Testis (tissue), 3 donors: ENCODE results near the gene THOP1. TPM values are rescaled to one million over a fixed set of nuclear protein-coding genes. Genes with fewer than 3 reads are reported as not detected.

ENCODE experiments used
- DNase-seq: peaks from one replicate; pipeline ENCODE4 v3.0.0-alpha.2; 2019
- H3K27ac ChIP-seq, 2 donors: fragments of 200-600 bp; sonication (generic); one replicate each; pipeline ENCODE4 v1.5.1; 2019
- H3K27me3 ChIP-seq: fragments of 200-600 bp; sonication (generic); one replicate; pipeline ENCODE4 v1.5.1; 2019
- H3K36me3 ChIP-seq: fragments of 200-600 bp; sonication (generic); one replicate; pipeline ENCODE4 v1.5.1; 2017; ENCODE audit warnings: low read depth; ENCODE audit errors: missing control alignments
- H3K4me1 ChIP-seq: fragments of 200-600 bp; sonication (generic); one replicate; pipeline ENCODE4 v1.5.1; 2019
- H3K4me3 ChIP-seq, 2 donors: fragments of 200-600 bp; sonication (generic); one replicate each; pipeline ENCODE4 v1.5.1; 2017 to 2019
- H3K9me3 ChIP-seq: fragments of 200-600 bp; sonication (generic); one replicate; pipeline ENCODE4 v1.5.1; 2017
- POLR2A ChIP-seq: fragments of 450-650 bp; IDR thresholded peaks from one replicate; pipeline ENCODE4 v1.6.1; 2017; ENCODE audit warnings: antibody characterized with exemption, mild to moderate bottlenecking, moderate library complexity
- WGBS, 2 donors: methylation state at CpG; one replicate each; pipeline ENCODE4 v1.1.5; 2018; 5-methylcytosine and 5-hydroxymethylcytosine counted together
- intact Hi-C: fragments of 100-400 bp; cut with DNase I; formaldehyde crosslinking; loops from one replicate; pipeline ENCODE4 v1.15.1; 2023; ENCODE audit warnings: low total_unique reads
- polyA plus RNA-seq: library from polyadenylated mRNA; stranded (reverse); fragments of 350-450 nt; fragmentation: Illumina TruSeq; extraction: RNeasy Lipid Tissue Mini Kit (QIAGEN cat#74804); gene quantifications from one replicate; pipeline ENCODE4 v1.2.3, GENCODE V29; 2014; ENCODE audit warnings: low read depth, low replicate concordance; ENCODE audit not compliant: insufficient read depth
- total RNA-seq, 2 donors: library from RNA; depleted of rRNA; stranded (reverse); fragments of >200 nt; gene quantifications; one replicate each; pipeline ENCODE4 v1.2.3, GENCODE V29; 2016
- TF ChIP-seq, protein P1 (sequence below), 3 experiments: fragments of 450-650 bp in 2 of 3; fragments of 200-600 bp in 1 of 3; sonication (generic) in 1 of 3; IDR thresholded peaks; one replicate each; pipeline ENCODE4 v1.5.1; 2016 to 2019; ENCODE audit warnings: antibody characterized with exemption in 3 of 3, mild to moderate bottlenecking in 2 of 3, moderate library complexity in 1 of 3

Gene THOP1
- total and polyA plus RNA-seq, 3 donors from 2014 or later = 111 to 166 (median 134) TPM

DNA sequence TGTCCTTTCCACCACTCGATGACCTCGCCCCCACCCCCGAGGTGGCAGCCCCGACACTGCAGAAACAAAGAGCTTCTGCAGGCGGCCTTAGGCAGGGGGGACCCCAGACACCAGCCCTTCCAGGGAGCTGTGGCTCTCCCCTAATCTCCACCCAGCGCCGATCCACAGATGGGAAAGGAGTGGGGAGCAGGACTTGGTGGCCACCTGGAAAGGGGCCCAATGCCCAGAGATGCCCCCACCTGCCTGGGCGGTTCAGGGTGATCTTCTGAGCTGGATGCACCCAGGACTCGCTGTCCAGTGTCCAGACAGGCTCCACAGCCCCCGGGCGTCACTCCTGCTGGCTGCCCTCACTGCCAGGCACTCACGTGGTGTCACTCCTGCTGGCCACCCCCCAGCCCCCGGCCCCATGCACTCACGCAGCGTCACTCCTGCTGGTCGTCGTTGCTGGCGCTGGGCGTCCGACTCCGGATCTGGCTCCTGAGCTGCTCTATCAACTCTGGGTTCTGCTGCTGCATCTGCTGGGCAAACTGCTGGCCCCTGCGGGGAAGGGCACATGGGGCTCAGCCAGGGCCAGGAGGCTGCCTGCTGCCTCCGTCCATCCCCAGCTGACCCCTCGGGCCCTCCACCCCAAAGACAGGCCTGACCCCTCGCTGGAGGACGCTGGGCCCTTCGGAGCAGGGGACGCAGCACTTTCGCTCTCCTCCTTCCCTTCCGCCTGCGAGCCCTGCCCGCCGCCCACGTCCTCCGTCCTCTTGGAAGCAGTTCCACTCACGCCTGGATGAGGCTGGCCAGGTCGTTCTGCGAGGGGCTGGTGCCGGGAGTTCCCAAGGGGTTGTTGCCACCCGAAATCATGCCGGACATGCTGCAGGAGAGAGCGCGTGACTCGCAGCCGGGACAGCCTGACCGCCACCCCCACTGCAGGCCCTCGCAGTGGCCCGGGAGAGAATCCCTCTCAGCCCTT lies 28.1 kb upstream of the THOP1 start:
- Histone ChIP-seq H3K36me3 (no peaks in the 10 kb centered on the region), H3K27ac (no peak overlapping the region), H3K27me3 (no peaks in the 10 kb centered on the region), H3K9me3 (no peaks in the 10 kb centered on the region), H3K4me3 (no peak overlapping the region), H3K4me1 (no peaks in the 10 kb centered on the region)
- 94 to 95% methylated on average over 28 to 48 of the region's 48 CpGs for WGBS, 2 donors
- TF ChIP-seq, protein P1, sequence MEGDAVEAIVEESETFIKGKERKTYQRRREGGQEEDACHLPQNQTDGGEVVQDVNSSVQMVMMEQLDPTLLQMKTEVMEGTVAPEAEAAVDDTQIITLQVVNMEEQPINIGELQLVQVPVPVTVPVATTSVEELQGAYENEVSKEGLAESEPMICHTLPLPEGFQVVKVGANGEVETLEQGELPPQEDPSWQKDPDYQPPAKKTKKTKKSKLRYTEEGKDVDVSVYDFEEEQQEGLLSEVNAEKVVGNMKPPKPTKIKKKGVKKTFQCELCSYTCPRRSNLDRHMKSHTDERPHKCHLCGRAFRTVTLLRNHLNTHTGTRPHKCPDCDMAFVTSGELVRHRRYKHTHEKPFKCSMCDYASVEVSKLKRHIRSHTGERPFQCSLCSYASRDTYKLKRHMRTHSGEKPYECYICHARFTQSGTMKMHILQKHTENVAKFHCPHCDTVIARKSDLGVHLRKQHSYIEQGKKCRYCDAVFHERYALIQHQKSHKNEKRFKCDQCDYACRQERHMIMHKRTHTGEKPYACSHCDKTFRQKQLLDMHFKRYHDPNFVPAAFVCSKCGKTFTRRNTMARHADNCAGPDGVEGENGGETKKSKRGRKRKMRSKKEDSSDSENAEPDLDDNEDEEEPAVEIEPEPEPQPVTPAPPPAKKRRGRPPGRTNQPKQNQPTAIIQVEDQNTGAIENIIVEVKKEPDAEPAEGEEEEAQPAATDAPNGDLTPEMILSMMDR (IDR thresholded peaks at IDR 0.05) = no peak
- TF ChIP-seq POLR2A = no peak
- no peak for DNase-seq
- intact Hi-C loops = no loop called here

DNA sequence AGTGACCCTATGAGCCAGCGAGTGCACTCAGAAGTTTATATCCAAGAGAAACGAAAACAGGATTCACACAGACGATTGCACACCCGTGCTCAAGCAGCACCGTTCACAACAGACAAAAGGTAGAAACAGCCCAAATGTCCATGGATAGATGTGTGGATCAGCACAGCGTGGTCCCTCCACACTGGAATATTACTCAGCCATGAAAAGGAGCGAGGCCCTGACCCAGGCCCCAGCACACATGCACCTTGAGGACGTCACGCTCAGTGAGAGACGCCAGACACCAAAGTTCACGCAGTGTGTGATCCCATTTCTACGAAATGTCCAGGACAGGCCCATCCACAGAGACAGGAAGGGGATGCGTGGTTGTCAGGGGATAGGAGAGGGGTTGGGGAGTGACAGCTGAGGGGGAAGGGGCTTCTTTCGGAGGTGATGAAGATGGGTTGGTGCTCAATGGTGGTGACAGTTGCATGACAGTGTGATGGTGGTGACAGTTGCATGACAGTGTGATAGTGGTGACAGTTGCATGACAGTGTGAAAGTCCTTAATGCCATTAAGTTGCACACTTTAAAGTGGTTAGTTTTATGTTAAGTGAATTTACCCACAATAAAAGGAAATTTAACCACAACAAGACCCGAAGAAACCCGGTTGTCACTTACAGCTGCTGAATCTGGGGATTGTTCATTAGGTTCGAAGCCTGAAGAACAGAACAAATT lies 26.5 kb upstream of the THOP1 start:
- Histone ChIP-seq H3K27ac (no peak overlapping the region), H3K4me1 (no peaks in the 10 kb centered on the region), H3K27me3 (no peaks in the 10 kb centered on the region), H3K4me3 (no peak overlapping the region), H3K36me3 (no peaks in the 10 kb centered on the region), H3K9me3 (no peaks in the 10 kb centered on the region)
- TF ChIP-seq POLR2A = no peak
- TF ChIP-seq, protein P1 (IDR thresholded peaks at IDR 0.05) = no peak
- 89 to 92% methylated on average over 17 of the region's 17 CpGs for WGBS, 2 donors
- no peak for DNase-seq
- intact Hi-C loops = no loop called here

DNA sequence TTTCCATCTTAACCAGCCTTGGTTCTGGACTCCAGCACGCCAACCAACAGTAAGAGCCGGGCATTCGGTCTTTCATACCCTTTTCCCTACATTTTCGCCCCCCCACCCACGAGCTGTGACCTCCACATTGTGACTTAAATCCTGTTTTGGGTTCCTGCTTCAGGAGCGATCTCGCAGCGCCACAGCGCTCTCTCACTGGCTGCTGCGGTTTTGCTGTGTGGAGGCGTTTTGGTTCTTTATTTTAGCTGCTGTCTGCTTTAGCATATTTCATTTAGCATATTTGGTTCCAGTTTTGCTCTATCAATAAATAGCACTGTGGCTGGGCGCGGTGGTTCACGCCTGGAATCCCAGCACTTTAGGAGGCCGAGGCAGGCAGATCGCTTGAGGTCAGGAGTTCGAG lies 25.9 kb upstream of the THOP1 start:
- H3K36me3 ChIP-seq = no peaks in the 10 kb centered on the region
- intact Hi-C loops = no loop called here

GRCh38 chr19:2759965-2760364 lies 25.3 kb upstream of the THOP1 start:
- DNase-seq = no peak
- Histone ChIP-seq H3K27ac (no peak overlapping the region), H3K4me1 (no peaks in the 10 kb centered on the region), H3K36me3 (no peaks in the 10 kb centered on the region), H3K9me3 (no peaks in the 10 kb centered on the region), H3K4me3 (no peak overlapping the region), H3K27me3 (no peaks in the 10 kb centered on the region)
- intact Hi-C loops = no loop called here
- TF ChIP-seq, protein P1 (IDR thresholded peaks at IDR 0.05) = no peak
- no peak for TF ChIP-seq POLR2A
- WGBS, 2 donors = 95 to 98% methylated on average over 3 to 7 of the region's 7 CpGs

More for the DNA sequence above, 25.9 kb upstream of the THOP1 start:
- Histone ChIP-seq H3K9me3 (no peaks in the 10 kb centered on the region), H3K4me3 (no peak overlapping the region), H3K27me3 (no peaks in the 10 kb centered on the region), H3K27ac (no peak overlapping the region), H3K4me1 (no peaks in the 10 kb centered on the region)
- no peak for DNase-seq
- TF ChIP-seq POLR2A = no peak
- TF ChIP-seq, protein P1 (IDR thresholded peaks at IDR 0.05) = no peak
- WGBS, 2 donors = 92 to 94% methylated on average over 17 of the region's 17 CpGs
